CD1c-positive myeloid dendritic cell (primary cell): Measurements from ENCODE around the gene DENND5B.
A peak's percentile ranks its signal among the peaks of the same experiment; 100 is the strongest.
"Not testable (repeated sequence)": the region's sequence is repeated elsewhere in the genome, so short reads cannot be mapped to it uniquely, and the experiment has no call there.

Experiments
- DNase-seq: peaks from one replicate; pipeline ENCODE4 v3.0.0-alpha.2; 2016; ENCODE audit errors: extremely low spot score

DENND5B gene

GRCh38 chr12:31557707-31558106 is 33.2 kb downstream of the DENND5B start:
- DNase-seq = no peak

GRCh38 chr12:31555466-31555865 is 35.5 kb downstream of the DENND5B start:
- DNase-seq = not testable (repeated sequence)

GRCh38 chr12:31550590-31550989 is 40.3 kb downstream of the DENND5B start:
- DNase-seq = not testable (repeated sequence)

- DNase-seq = no peak
These were observed 54.3 kb downstream of the DENND5B start for GRCh38 chr12:31536672-31537071.

GRCh38 chr12:31533470-31533869 is 57.5 kb downstream of the DENND5B start:
- DNase-seq = no peak

- DNase-seq = no peak
These were observed 59.0 kb downstream of the DENND5B start for GRCh38 chr12:31531893-31532292.

- peak; percentile 3 for DNase-seq
These were observed 62.8 kb downstream of the DENND5B start for GRCh38 chr12:31528095-31528494.

- no peak for DNase-seq
These were observed 63.9 kb downstream of the DENND5B start for GRCh38 chr12:31527083-31527482.

- no peak for DNase-seq
These were observed 64.8 kb downstream of the DENND5B start for GRCh38 chr12:31526158-31526546.

- peak; percentile 22 for DNase-seq
These were observed 65.3 kb downstream of the DENND5B start for GRCh38 chr12:31525496-31526157.

- peak; percentile 47 for DNase-seq
These were observed 66.0 kb downstream of the DENND5B start for GRCh38 chr12:31524791-31525495.

GRCh38 chr12:31523306-31523705 is 67.6 kb downstream of the DENND5B start:
- no peak for DNase-seq

- no peak for DNase-seq
These were observed 68.3 kb downstream of the DENND5B start for GRCh38 chr12:31522607-31523006.

GRCh38 chr12:31521964-31522363 is 69.0 kb downstream of the DENND5B start:
- no peak for DNase-seq

- no peak for DNase-seq
These were observed 71.4 kb downstream of the DENND5B start for GRCh38 chr12:31519511-31519910.

GRCh38 chr12:31518680-31519227 is 72.2 kb downstream of the DENND5B start:
- no peak for DNase-seq

- DNase-seq = no peak
These were observed 72.9 kb downstream of the DENND5B start for GRCh38 chr12:31517994-31518393.

GRCh38 chr12:31516702-31517101 is 74.2 kb downstream of the DENND5B start:
- no peak for DNase-seq

GRCh38 chr12:31514912-31515311 is 76.0 kb downstream of the DENND5B start:
- DNase-seq = no peak

- no peak for DNase-seq
These were observed 80.9 kb downstream of the DENND5B start for GRCh38 chr12:31510034-31510433.

GRCh38 chr12:31508436-31509150 is 82.3 kb downstream of the DENND5B start:
- DNase-seq = no peak

GRCh38 chr12:31507966-31508365 is 83.0 kb downstream of the DENND5B start:
- no peak for DNase-seq
